GM19239 (cell line): Measurements from ENCODE around the gene LATS1.
A peak's percentile ranks its signal among the peaks of the same experiment; 100 is the strongest.
"Not testable (repeated sequence)": the region's sequence is repeated elsewhere in the genome, so short reads cannot be mapped to it uniquely, and the experiment has no call there.

Experiments
- DNase-seq: peaks from one replicate; pipeline ENCODE4 v3.0.0; 2011; ENCODE audit warnings: low spot score; ENCODE audit not compliant: insufficient read length
- FAIRE-seq: peaks from 2 replicates; lab custom pipeline; 2011; peaks lifted over from hg19 to GRCh38; lab: Jason Lieb, UNC

The LATS1 gene

DNA sequence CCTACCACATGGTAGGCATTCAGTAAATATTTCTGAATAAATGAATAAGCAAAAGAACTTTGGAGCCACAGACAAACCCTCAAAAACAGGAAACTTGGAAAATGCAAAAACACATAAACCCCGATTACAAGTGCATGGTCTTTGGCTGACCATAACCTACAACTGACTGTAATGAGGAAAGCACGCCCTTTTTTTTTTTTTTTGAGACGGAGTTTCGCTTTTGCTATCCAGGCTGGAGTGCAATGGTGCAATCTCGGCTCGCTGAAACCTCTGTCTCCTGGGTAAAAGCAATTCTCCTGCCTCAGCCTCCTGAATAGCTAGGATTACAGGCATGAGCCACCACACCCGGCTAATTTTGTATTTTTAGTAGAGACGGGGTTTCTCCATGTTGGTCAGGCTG, 11.9 kb upstream of the LATS1 start:
- no peak for DNase-seq
- no peak for FAIRE-seq

DNA sequence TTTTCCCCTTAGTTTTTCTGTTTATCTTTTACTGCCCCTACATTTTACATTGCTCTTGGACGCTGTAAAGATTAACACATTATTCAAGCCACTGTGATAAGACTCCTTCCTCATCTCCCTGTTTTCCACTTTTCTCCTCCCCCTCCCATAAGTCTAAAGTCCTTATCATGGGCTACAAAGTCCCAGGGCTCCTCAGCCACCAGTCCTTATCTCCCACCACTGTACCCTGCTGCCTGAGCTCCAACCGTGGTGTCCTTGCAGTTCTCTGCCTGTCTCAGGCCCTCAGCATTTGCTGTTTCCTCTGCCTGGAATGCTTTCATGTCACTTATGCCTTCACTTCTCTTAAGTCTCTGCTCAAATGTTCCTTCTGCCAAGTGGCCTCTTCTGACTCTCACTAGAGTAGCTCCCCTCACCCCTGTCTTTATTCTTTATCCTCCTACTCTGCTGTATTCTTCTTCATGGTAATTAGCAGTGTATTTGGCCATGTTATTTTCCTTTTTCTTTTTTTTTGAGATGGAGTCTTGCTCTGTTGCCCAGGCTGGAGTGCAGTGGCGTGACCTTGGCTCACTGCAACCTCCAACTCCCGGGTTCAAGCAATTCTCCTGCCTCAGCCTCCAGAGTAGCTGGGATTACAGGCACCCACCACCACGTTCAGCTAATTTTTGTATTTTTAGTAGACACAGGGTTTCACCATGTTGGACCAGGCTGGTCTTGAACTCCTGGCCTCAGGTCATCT, 10.8 kb upstream of the LATS1 start:
- FAIRE-seq, result no peak
- no peak for DNase-seq

DNA sequence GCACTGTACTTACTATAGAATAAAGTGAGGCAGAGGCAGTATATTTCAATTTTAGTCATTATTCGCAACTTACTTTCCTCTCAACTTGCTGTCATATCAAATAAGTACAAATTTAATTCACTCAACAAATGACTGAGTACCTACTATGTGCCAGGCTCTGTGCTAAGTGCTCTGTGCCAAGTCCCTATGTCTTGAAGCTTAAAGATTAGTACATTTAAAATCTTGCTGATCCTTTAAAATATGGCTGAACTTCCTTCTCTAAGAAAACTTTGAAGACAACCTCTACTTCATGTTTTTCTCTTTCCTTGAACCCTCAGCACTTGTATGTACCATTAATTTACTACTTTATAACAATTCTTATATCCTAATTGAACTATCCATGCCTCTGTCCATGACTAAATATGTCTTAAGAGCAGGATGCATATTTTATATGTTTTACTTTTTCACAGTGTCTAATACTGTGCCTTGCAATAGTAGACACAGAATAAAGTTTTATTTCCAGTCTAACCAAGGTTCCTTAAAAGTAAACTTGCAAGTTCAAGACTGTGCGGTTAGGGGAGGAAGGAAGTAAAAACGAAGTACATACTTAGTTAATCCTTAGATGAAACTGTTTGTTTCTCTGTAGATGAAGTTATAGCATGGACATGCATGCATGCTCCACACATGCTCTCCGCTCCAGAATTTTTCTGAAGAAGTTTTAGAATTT, 10.0 kb upstream of the LATS1 start:
- FAIRE-seq (no peak), DNase-seq (no peak)

DNA sequence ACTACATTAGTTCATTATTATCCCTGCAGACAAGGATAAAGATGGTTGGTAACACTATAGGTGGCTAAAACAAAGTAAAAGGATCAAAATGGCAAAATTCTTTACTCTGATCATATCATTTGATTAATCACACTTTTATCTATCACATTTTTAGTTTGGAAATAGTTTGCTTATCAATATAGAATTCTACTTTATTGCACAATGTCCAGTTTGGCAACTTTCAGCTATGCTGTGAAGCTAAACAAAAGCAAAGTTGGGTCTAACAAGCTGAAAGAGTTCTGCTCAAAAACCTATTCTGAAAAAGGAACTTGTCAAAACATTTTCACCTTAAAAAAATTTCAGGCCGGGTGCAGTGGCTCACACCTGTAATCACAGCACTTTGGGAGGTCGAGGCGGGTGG, 7.9 kb upstream of the LATS1 start:
- FAIRE-seq (no peak), DNase-seq (no peak)

DNA sequence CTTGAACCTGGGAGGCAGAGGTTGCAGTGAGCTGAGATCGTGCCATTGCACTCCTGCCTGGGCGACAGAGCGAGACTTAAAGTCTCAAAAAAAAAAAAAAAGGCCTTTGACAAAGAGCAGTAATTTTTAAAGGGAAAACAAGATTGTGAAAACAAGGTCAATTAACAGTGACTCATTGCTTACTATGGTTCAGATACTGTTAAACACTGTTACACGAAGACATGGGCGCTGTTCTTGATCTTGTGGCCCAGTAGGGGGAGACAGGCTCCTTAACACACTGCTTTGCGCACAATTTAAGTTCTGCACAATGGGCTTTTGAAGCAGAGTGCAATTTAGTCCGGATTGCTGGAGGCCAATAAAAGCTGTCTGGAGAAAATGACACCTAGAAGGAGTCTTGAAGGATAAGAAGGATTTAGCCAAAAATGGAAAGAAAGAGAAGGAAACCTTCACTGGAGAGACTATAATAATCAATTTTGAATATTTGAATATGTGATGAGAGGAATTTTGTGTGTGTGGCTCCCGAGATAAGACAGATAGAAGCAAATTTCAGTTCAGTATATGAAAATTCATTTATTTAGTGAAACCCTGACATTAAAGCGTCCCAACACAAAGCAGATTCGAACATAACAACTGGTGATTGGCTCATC, 6.0 kb upstream of the LATS1 start:
- FAIRE-seq (peak; percentile 75), DNase-seq (peak; percentile 18)

DNA sequence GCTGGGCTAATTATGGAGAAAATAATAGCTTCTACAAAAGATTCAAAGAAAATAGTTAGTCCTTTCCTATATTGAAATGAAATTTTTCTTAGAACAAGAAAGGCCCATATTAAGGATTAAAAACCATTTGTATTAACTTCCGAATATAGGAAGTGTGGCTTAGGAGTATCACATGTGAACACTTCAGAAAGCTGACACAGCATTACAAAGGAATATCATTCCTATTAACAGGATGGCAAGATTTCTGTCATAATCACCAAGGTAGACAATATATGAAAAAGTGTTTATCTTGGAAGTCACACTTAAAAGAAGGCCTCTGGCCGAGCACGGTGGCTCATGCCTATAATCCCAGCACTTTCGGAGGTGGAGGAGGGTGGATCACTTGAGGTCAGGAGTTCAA, 5.4 kb upstream of the LATS1 start:
- DNase-seq (no peak), FAIRE-seq (no peak)

DNA sequence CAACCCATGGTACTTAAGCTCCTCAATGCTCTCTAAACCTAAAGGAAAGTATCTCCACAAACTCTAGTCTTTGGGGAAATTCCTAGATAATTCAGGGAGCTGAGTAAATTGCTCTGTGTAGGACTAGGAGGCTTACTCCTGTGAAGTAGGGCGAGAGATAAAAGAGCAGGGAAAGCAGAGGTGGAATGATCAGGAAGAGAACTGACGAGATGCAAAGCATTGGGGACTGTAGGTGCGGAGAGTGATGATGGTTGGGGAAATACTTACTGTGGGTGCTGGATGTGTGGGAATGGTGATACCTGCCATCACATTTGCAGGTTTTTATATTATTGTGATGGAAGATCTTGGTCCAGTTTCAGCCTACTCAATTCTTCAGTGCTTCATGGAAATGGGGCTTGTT, 1.6 kb upstream of the LATS1 start:
- FAIRE-seq, result no peak
- DNase-seq, result no peak

DNA sequence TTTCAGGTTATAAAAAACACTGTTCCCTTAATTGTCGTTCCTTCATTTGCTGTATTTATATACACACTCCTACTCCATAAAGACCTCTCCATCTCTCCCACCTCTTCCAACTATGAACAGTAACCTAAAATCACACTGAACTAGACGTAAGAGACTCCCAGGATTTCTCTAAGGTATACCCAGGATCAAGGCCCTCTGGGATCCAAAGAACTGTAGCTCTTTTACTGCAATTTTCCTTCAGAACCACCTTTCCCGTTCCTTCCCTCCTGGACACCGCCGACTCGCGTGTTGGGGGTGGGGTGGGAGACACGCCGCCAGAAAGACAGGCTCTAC, 680 bp downstream of the LATS1 start:
- FAIRE-seq, result peak; percentile 42
- no peak for DNase-seq

DNA sequence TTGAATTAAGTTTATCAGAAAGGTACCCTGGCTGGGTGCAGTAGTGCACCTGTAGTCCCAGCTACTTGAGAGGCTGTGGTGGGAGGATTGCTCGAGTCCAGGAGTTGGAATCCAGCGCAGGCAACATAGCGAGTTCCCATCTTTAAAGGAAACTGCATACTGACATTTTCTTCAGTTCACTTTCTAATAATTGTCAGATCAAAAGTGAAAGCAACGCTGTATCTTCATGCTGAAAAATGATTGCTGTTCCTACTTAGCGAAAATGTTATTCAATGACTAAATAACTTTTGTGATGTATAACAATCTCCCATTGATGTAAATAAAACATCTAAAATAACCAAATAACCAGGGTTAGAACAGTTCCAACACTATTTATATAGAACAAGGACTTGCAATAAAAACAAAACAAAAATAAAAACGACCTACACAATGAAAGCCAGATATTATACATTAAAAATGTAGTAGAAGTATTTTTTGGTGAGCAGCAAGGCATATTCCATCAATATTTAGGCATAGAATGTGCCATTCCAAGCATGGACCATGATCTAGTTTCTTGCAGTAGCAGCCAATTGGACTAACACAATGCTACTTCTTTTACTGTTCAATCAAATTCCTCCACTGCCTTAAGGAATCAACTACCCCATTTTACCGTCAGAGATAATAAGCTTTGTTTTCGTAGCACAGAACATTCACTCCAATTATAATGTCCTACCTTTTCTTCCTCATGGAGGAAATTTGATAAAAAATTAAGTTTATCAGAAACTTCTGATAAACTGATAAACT, 1.5 kb downstream of the LATS1 start:
- FAIRE-seq (peak; percentile 58), DNase-seq (no peak)

DNA sequence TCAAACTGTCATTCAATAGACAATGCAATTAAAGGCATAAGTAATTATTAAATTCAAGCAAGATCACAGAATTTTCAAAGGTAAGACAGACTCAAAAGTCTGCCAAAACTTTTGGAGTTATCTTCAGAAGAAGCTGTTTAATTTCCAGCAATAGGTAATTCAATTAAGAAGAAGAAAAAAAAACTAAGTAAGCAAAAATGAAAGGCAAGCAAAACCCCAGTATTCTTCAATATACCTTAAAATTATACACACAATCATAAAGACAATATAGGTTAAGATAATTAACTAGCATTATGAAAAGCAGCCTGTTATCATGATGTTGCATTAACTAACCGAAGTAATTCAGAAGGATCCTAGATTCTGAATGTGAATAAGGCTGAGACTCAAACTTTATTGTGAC, 3.5 kb downstream of the LATS1 start:
- no peak for DNase-seq
- FAIRE-seq, result no peak

DNA sequence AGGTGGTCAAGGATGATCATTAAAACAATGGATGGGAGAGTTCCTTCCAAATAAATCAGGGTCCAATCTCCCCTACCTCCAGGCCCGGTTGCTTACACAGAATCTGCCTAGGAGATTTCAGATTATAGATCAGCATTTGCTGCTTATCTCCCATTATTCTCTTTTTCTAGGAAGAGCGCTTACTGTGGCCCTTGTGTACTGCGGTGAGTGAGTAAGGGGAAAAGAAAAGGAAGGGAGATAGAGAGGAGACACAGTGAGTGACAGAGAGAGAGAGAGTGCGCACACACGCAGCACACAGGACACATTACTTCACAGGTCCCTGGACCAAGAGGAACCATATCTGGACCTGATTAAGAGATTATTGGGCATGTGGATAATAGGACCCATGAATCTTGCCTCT, 6.2 kb downstream of the LATS1 start:
- no peak for DNase-seq
- FAIRE-seq, result no peak

DNA sequence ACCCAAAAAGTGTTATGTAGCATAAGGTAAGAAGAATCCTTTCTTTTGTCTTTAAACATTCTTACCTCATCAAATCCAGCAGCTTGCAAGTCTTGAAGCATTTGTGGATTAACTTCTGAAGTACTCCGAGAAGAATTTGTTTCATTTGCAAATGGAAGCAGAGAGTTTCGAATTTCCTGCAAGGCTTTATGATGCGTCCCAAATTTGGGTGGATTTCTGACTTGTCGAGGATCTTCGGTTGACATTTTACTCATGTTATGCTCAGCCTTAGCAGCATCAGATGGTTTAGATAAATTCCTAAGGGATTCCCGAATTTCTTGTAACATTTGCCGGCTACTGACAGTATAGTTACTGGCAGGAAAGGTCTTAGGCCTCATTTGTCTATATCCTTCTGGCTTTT, 16.2 kb downstream of the LATS1 start:
- FAIRE-seq (no peak), DNase-seq (no peak)

DNA sequence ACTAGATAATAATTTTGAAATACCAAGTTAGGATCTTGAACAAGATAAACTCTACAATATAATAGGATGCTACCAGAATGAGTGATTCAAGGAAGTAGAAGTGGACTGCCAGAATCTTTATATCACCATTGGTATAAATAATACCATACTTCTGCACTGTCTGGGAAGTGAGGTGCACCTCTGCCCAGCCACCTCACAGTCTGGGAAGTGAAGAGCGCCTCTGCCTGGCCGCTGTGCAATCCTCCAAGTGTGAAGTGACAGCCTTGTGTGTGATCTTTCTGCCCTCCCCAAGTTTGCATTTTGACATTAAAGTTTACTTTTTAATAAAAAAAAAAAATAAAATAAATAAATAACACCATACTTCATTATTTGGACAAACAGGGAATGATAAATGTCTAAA, 18.8 kb downstream of the LATS1 start:
- FAIRE-seq, result no peak
- no peak for DNase-seq

DNA sequence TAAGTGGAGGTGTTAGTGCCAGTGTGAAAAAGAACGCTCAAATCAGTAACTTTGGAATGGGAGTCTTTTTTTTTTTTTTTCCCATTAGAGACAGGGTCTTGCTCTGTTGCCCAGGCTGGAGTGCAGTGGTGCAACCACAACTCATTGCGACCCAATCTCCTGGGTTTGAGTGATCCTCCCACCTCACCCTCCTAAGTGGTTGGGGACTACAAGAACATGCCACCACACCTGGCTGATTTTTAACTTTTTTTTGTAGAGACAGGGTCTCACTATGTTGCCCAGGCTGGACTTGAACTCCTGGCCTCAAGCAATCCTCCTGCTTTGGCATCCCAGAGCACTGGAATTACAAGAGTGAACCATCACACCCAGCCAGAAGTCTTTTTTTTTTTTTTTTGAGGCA, 19.7 kb downstream of the LATS1 start:
- FAIRE-seq (peak; percentile 14), DNase-seq (no peak)

DNA sequence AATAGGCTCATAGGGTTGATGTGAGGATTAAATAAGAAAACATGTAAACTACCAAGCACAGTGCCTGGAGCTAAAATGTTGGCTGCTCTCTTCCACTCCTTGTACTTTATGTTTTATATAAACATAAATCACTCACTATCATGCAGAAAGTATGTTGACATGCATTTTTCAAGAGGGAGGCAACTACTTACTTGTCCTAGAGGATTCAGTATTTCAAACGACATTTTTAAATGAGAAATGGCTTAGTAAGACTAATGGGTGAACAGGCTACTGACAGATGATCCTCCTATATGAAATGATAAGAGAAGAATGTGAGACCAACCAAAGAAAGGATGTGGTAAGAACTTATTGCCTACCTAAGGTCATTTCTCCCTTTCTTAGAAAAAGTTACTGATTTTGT, 21.0 kb downstream of the LATS1 start:
- FAIRE-seq, result no peak
- no peak for DNase-seq

DNA sequence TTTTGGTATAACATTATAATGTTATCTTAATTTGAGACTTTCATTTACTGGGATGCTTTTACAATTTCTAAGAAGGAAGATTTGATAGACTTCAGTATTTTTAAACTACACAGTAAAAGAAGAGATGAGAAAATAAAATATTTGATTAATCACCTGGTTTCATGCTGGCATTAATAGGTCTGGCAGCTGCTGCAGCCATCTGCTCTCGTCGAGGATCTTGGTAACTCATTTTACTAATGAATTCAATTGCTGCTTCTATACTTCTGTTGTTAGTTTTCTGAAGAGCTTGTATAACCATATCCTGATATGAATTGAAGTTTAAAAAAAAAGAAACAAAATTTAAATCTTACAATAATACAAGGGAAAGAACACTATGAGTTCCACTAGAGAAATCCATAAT, 23.0 kb downstream of the LATS1 start:
- no peak for DNase-seq
- FAIRE-seq, result no peak

DNA sequence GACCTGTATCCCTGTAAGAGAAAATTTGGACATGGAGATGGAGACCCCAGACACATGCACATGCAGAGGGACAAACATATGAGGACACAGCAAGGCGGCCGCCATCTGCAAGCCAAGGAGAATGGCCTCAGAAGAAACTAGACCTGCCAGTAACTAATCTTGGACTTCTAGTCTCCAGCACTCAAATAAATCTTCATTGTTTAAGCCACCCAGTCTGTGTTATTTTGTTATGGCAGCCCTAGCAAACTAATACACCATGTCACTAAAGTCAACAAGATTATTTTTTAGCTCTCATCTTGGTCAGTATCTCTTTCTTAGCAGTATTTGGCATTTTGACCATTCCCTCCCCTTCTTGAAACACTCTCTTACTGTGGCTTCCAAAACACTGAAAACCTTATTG, 26.7 kb downstream of the LATS1 start:
- FAIRE-seq (no peak), DNase-seq (no peak)

DNA sequence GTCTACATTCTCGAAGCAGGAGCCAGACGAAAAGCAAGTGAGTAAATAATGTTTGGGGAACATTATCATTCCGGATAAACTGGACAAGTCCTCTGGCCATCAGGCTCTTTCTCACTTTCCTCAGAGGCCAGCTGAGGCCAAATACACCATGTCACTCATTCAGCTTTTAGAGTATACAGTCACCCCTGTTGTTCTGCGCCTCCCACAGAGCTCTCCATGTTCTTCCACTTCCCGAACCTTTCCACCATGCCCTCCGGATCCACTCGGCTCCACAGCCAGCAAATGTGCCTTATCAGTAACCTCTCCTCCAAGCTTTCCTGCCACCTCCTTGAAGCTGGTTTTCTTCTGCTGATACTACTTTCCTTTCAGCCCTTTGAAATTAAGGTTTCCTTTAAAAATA, 31.7 kb downstream of the LATS1 start:
- no peak for FAIRE-seq
- no peak for DNase-seq

DNA sequence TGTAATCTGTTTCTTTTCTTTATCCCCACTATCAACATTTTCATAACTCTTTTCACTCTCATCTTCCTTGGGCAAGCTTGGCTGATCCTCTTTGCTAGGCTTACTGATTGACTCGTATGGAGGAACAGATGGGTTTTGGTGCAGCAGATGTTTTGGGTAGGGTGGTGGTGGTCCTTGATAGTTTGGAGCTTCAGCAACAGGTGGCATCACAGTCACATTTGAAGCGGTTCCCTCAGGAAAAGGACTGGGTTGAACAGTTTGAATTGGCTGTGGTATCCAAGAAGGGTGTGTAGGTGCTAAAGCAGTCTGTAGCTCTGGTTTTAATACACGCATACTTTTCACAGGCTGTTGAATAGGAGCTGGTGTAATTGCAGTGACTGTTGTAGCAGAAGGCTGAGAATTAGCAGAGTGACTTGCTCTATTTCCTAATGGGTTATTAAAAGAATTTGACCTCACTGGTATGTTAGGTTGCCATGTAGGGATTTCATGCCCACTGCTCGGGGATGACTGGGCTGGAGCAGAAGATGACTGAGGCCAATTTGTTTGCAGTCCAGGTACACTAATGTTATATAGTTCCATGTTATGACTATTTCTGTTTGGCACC, 34.5 kb downstream of the LATS1 start:
- DNase-seq, result no peak
- FAIRE-seq, result no peak

DNA sequence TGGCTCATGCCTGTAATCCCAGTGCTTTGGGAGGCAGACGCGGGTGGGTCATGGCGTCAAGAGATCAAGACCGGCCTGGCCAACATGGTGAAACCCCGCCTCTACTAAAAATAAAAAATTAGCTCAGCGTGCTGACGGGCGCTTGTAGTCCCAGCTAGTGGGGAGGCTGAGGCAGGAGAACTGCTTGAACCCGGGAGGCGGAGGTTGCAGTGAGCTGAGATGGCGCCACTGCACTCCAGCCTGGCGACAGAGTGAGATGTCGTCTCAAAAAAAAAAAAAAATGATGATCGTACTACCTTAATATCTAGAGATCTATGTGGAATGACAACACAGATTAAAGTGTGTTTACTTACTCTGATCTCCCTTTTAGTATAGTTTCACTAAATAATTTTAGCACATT, 36.1 kb downstream of the LATS1 start:
- not testable (repeated sequence) for FAIRE-seq

DNA sequence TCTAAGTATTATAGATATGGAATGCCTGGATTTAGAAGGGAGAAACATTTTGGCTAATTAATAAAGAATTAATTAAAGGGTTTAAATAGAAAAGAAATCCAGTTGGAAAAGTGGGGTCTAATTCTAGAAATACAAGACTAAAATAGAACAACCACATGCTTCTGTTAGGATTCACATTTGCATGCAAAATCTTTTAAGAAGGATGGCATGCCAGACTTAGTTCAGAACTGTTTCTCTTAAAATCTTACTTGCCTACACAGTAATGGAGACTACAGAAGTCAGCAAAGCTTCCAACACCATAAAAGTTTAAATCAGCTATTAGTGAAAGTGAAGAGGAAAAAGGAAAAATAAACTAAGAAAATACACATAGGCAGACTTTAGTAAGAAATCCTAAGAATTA, 36.7 kb downstream of the LATS1 start:
- FAIRE-seq (peak; percentile 37), DNase-seq (no peak)

More for the DNA sequence above, 36.1 kb downstream of the LATS1 start:
- not testable (repeated sequence) for DNase-seq
